ENCODE data around the gene ZNF280C.

Gene ZNF280C

DNA sequence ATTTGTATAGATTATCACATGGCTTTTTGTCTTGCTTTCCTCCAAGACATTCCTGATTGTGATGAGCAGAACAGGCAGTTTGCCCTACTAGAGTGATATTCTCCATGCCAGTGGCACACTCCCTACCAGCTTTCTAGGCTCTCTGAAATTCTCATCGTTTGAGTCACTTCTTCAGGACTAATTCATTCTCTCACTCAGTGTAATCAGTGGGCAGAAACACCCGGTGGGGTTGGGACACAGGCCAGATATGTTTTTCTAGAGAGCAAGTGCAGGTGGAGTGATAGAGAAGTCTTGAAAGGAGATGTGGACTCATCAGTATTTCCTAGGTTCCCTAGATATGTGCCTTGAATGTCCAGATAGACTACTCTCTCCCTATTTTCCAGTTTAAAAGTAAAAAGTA lies 83.8 kb downstream of the ZNF280C start:
- no peak for DNase-seq
- in situ Hi-C loops (cut with MboI; ENCODE audit: low pct_unique_long_range_greater_than_20kb, low sequenced_read_pairs) = loop anchor here (10.0 kb wide), 1 partner anchor 100 kb away; no protein-coding TSS in a partner anchor

DNA sequence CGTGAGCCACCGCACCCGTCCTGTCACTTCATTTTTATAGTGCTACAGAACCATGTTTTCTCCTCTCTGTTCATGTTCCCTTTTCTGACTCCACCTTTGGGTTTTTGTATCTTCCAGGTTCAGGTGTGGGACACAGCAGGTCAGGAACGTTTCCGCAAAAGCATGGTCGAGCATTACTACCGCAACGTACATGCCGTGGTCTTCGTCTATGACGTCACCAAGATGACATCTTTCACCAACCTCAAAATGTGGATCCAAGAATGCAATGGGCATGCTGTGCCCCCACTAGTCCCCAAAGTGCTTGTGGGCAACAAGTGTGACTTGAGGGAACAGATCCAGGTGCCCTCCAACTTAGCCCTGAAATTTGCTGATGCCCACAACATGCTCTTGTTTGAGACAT lies 84.5 kb downstream of the ZNF280C start:
- in situ Hi-C loops (cut with MboI; ENCODE audit: low pct_unique_long_range_greater_than_20kb, low sequenced_read_pairs) = loop anchor here (10.0 kb wide), 1 partner anchor 99 kb away; no protein-coding TSS in a partner anchor

DNA sequence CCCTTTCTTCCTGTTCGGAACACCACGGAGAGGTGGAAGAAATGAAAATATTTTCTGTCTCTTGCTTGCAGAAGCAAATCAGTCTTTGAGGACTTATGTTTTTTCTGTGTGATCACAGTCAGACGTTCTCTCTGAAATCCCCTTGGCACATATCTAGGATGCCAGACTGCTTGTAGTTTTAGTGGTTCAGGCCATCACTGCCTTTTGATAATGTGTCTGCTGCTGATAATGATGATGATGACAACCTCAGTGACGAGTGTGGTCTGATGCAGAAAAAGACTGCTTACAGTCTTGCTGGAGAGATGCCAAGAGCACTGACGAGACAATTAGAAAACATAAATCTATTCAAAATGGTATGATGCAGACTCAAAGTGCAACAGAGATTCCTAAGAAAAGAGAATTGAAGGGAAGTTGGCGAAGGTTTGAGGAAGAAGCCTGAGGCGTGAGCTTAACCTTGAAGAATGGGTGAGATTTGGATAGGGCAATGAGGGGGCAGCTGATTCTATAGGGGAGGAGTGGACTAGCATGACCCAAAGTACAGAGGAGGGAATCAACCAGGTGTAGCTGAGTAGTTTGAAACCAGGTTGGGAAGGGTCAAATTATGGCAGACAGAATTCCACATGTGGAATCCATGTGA lies 89.0 kb downstream of the ZNF280C start:
- DNase-seq = peak; percentile 57
- in situ Hi-C loops (cut with MboI; ENCODE audit: low pct_unique_long_range_greater_than_20kb, low sequenced_read_pairs) = loop anchor here (10.0 kb wide), 1 partner anchor 95 kb away; no protein-coding TSS in a partner anchor

More for the DNA sequence above, 84.5 kb downstream of the ZNF280C start:
- DNase-seq = no peak

DNA sequence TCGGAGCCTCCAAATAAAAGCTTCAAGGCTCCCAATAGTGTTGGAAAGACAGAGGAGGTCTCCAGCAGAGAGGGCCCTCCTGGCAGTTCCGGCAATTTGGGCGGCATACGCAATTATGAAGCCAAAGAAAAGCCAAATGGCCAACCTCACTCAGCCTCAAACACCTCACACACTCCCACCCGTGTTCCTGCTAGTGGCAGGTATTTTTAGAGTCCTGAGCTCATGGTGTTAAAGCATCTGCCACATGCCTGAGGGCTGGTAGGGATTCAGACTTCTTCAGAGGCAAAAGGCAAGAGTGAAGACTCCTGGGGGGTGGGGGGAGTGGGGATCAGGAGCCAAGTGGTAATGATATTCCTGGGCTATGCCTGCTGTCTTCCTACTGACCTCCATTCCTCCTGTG lies 89.5 kb downstream of the ZNF280C start:
- no peak for DNase-seq
- in situ Hi-C loops (cut with MboI; ENCODE audit: low pct_unique_long_range_greater_than_20kb, low sequenced_read_pairs) = no loop called here

DNA sequence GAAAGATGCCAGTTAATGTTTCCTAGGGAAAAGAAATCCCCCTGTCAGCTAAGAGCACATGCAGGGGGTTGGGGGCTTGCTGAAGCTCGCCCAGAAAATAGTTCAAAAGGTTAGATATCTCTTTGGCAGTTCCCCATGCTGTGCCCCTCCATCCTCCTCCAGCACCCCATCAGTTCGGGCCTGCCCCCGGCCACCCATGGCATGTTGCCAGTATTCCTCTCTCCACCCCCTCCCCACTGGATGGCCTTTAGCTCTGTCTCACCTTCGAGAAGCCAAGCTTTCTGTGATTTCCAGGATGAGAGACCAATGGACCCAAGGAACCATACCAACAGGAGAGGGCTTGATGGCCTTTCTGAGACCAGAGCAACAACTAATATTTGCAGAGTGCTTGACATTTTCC lies 91.8 kb downstream of the ZNF280C start:
- DNase-seq = no peak
- in situ Hi-C loops (cut with MboI; ENCODE audit: low pct_unique_long_range_greater_than_20kb, low sequenced_read_pairs) = no loop called here

DNA sequence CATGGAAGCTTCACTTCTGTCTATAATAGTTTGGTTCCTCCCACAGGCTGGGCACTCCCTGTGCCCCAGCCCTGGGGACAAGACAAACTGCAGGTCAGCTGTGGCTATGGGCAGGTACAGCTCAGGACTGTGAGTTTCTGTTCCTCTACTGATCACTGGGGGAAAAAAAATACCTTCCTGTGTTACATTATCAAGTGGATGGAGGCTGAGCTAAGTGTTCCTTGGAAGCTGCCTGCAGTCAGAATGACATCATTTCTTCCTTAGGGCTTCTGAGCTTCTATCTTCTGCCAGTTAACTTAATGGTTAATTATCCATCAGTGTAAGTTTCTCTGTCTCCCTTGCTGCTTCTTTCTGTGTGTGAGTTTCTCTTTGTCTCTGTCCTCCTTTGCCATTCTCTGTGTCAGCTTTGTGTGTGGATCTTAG lies 92.3 kb downstream of the ZNF280C start:
- peak; percentile 15 for DNase-seq

DNA sequence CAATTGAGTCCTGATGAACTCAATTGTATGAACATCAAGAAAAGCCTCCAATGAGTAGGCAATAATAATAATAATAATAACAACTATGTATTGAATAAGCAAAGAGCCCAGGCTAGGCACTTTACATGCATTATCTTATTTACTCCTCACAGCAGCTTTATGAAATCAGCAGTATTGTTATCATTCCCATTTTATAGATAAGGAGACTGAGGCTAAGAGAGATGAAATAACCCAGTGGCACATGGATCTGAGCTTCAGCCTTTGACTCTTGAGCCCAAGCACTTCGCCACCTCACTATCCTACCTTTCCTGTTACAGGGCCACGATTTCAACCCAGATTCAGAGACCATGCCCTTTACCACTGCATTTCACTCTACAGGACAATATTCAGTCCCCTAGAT lies 93.8 kb downstream of the ZNF280C start:
- no peak for DNase-seq
- in situ Hi-C loops (cut with MboI; ENCODE audit: low pct_unique_long_range_greater_than_20kb, low sequenced_read_pairs) = no loop called here

More for the DNA sequence above, 92.3 kb downstream of the ZNF280C start:
- in situ Hi-C loops (cut with MboI; ENCODE audit: low pct_unique_long_range_greater_than_20kb, low sequenced_read_pairs) = no loop called here

DNA sequence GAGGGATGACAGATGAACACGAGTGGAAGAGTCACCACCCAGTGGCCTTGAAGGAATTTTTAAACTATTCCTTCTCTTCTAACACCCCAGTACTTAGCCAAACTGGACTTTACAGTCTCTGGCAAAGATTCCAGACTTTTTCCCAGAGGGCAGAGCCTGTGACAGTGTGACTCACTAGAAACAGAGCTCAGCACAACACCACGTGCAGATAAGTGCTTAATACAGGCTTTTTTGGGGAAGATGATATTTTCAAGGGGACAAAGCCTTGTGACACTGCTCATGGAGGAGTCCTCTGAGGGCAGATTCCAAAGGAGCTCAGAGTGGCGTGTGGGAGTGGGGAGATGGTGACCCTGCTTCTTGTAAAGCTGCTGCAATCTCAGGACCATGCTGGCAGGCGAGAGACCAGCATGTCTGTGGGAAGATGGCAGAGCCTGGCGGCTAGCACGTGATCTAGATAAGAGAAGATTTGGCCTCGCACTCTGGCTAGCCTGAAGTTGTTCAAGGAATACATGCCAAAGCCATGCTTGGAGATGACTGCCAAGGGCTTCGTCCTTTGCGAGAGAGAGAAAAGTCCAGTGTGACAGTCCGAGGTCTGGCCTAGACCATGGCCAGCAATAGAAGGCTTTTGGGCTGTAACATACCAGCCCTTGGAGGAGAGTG lies 94.5 kb downstream of the ZNF280C start:
- DNase-seq = no peak
- in situ Hi-C loops (cut with MboI; ENCODE audit: low pct_unique_long_range_greater_than_20kb, low sequenced_read_pairs) = no loop called here

DNA sequence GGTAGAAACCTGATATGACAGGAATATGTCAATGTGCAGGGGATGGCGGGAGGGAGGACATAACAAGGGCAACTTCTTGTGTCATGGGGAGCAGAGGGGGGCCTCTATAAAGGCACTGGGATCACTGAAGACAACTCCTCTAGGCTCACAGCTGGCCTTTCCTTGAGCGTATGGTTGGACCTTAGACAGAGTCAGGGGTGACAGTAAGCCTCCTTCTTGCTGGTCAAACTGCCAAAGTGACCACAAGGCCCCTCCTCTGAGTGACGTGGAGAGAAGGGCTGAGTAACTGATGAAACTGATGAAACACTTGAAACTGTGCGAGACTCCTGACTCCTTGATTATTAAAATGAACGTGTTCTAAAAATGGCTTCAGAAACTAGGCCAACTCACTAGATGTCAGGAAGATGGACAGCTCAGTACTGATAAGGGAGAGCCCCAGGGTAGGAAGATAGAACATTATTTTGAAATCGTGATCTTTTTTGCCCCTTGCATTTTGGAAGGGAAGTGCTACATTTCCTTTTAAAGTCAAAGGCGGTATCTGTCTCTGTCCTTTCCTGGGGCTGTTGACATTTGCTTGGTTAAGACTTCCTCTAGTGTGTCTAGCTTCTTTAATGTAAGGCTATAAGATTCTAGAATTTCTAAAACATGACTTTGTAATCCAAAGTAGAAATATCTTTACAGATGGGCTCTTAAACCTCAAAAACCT lies 95.4 kb downstream of the ZNF280C start:
- in situ Hi-C loops (cut with MboI; ENCODE audit: low pct_unique_long_range_greater_than_20kb, low sequenced_read_pairs) = no loop called here

DNA sequence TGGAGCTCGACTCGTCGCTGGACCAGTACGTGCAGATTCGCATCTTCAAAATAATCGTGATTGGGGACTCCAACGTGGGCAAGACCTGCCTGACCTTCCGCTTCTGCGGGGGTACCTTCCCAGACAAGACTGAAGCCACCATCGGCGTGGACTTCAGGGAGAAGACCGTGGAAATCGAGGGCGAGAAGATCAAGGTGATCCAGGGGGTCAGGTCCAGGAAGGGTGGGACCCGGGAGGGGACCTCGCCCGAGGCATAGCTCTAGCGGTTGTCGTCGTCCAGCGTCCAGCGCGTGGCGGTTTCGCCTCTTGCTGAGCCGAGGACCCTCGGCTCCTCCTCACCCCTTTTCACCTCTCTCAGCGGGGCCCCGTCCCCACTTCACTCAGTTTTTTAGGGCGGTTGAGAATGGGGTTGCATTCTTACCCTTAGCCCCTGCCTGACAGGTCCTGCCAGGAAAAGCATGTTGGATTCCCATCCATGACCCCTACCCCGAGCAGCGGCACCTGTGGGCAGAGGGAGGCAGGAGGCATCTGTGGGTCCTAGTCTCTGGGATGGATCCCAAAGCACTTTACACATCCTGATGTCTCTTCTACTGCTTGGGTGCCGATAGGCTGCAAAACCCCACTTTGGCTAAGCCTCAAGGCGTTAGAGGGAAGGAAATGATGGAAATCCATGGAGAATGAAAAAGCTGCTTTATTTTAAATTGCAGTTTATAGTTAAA lies 96.4 kb downstream of the ZNF280C start:
- no peak for DNase-seq
- in situ Hi-C loops (cut with MboI; ENCODE audit: low pct_unique_long_range_greater_than_20kb, low sequenced_read_pairs) = no loop called here

More for the DNA sequence above, 95.4 kb downstream of the ZNF280C start:
- peak; percentile 74 for DNase-seq

DNA sequence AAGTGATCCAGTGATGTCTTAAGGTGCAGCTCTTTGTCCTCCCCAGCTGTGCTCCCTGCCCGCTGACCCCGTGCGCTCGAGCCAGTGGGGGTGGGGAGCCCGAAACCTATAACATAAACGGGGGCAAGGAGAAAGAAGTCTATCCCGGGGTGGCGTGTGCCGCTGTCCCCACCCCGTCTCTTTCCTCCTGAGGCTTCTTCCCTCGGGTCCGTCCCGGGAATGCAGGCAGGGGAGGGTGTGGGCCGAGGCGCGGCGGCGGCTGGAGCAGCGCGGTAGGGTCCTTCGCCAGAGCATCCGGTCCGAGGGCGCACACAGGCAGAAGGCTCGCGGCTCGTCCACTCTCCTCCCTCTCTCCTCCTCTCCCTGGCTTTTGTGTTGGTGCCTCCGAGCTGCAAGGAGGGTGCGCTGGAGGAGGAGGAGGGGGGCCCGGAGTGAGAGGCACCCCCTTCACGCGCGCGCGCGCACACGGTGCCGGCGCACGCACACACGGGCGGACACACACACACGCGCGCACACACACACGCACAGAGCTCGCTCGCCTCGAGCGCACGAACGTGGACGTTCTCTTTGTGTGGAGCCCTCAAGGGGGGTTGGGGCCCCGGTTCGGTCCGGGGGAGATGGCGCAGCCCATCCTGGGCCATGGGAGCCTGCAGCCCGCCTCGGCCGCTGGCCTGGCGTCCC lies 97.1 kb downstream of the ZNF280C start, which contains the start of gene RAB33A:
TSS of gene RAB33A (plus strand) at position 517 of the 681 bp plus-strand sequence. CDS start at position 618, 101 bp downstream.
- in situ Hi-C loops (cut with MboI; ENCODE audit: low pct_unique_long_range_greater_than_20kb, low sequenced_read_pairs) = no loop called here
- peak; percentile 61 for DNase-seq

DNA sequence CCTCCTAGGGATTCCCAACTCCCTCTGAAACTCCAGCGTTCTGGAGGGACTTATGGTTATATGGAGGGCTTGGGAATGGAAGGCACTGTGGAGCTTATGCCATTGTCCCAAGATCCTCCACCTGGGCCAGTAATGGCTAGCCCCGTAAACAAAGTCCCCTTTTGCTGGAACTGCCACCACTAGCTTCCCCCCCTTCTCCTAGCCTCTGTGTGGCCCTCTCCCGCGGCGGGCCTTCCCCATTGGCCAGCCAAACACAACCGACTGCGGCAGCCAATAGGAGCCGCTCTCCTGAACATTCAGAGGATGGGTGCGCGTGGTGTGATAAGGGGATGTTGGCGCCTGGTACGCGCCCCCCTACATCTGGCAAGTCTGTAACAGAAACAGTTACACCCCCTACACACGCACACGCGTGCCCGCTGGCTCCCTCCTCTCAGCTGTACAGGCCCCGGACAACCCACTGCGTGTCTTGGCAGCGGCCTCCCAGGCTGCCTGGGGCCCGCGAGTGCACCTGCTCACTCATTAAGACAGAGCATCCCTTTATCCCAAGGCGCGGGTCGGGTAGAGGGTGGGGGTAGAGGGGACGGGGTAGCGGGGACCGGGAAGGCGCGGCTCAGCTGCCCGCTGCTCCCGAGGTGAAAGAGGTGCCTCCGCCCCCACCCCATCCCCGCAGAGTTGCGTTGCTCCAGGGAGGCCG lies 97.8 kb downstream of the ZNF280C start:
- in situ Hi-C loops (cut with MboI; ENCODE audit: low pct_unique_long_range_greater_than_20kb, low sequenced_read_pairs) = no loop called here
- peak; percentile 94 for DNase-seq

DNA sequence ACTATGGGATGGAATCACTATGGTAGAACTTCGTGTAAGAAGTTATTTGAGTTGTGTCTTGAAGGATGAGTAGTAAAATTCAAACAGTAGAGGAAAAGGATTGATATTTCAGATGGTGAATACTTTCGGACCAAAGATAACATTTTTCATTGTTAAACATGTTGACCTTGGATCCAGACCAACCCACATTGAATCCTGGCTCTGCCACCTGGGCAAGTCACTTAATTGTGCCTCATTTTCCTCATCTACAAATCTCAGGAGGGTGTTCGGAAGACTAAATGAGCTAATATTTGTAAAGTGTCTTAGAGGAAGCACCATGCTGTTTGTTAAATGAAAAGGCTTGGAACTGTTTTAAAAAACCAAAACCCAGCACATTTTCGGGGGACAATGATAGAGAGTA lies 101.7 kb downstream of the ZNF280C start:
- in situ Hi-C loops (cut with MboI; ENCODE audit: low pct_unique_long_range_greater_than_20kb, low sequenced_read_pairs) = no loop called here
- no peak for DNase-seq

DNA sequence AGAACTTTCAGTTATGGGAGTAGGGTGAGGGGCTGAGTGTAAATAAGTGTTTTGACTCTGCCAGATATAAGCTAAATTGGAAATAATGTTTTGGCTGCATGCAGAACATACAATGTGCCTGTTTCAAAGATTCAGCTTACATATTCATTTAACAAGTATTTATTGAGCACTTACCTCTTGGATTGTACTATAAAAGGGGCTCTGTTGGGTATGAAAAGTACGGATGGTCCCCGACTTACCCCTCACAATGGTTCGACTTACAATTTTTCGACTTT lies 102.3 kb downstream of the ZNF280C start:
- in situ Hi-C loops (cut with MboI; ENCODE audit: low pct_unique_long_range_greater_than_20kb, low sequenced_read_pairs) = no loop called here
- DNase-seq = no peak

DNA sequence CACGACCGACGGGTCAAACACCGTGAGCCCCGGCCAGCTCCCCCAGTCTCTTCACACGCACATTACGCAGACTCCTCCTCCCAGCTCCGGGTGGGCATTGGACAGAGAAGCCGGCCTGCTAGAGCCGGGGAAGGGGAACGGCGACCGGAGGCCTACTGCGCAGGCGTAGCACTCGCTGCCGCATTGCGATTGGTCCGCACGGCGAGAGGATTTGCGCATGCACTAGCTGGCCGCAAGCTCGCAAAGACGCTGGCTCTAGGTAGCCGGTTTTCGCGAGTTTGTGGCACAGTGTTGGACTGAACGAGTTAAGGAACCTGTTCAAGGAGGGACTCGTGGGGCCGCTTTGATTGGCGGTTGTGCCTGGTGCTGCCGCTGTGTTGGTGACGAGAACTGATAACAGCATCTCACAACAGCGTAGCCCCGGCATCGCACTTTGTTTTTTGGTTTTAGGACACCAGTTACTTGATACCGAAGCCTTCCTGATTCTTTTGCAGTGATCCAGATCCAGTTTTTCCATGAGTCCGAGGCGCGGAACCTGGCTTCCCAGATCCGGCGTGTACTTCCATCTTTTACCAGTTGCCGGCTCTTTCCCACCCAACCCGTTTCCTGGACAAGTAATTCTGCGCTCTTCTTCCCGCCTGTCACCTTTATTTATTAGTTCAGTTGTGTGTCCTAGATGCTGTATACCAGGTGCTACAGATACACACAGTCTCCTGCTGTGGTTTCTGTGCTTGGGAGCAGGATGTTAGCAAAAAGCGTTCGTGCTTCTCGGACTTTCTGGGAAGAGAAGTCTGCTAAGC lies 102.8 kb downstream of the ZNF280C start, which contains the start of gene AIFM1:
TSS of gene AIFM1 (minus strand) at position 139 of the 800 bp plus-strand sequence. CDS start 185 bp downstream, outside the sequence.
- DNase-seq = peak; percentile 99

DNA sequence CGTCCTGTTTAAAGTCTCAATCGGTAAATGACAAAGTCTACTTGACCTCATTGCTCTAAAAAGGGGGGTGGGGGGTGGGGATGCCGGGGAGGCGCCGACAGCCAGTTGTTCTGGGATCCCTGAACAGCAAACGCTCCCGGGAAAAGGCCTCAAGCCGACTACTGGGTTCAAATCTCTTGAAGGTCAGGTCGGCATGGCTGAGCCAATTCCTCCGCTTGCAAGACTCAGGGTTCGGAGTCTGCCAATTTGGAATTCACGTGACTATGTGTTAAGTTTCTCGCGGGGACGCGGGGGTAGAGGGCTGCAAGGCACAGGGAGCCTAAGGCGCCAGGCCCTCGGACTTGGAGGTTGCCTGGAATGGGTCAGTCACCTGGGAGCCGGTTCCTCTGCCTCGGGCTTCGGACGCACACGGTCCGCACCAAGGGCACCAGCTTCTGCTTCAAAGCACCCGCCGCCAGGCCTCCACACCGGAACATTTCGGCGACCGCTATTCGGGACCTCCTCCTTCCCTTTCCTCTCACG lies 103.5 kb downstream of the ZNF280C start:
- in situ Hi-C loops (cut with MboI; ENCODE audit: low pct_unique_long_range_greater_than_20kb, low sequenced_read_pairs) = no loop called here
- no peak for DNase-seq

More for the DNA sequence above, 102.8 kb downstream of the ZNF280C start, which contains the start of gene AIFM1:
- in situ Hi-C loops (cut with MboI; ENCODE audit: low pct_unique_long_range_greater_than_20kb, low sequenced_read_pairs) = no loop called here

DNA sequence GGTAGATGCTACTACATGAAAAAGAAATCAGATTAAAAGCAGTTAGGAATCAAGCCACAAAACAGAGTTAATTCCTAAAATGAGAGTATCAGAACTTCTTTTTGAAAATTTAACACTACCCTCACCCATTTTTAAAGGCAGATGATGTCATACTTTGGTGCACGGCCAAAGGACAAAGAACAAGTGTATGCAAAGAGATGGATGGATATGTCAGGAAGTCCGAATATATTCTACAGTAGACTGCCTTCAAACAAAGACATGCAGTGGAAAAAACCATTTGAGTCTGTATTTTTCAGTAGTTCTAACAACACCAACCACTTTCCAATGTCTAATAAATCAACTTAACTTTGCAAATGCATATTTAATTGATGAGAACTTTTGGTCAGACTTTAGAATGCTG lies 105.3 kb downstream of the ZNF280C start:
- in situ Hi-C loops (cut with MboI; ENCODE audit: low pct_unique_long_range_greater_than_20kb, low sequenced_read_pairs) = no loop called here
- no peak for DNase-seq
